HL-60 (cell line): ENCODE data around the gene SMIM36.

Source experiments
- CTCF ChIP-seq: IDR thresholded peaks from one replicate; pipeline ENCODE4 v1.5.1; 2011; ENCODE audit warnings: low read length, control low read depth, inconsistent platforms; ENCODE audit not compliant: insufficient read depth
- GABPA ChIP-seq: IDR thresholded peaks from 2 replicates; pipeline ENCODE4 v1.6.1; 2012; ENCODE audit warnings: low read depth
- POLR2AphosphoS5 ChIP-seq: IDR thresholded peaks from 2 replicates; pipeline ENCODE4 v1.6.1; 2012; ENCODE audit warnings: low read depth
- REST ChIP-seq: IDR thresholded peaks from 2 replicates; pipeline ENCODE4 v1.6.1; 2012; ENCODE audit warnings: low read depth; ENCODE audit not compliant: insufficient replicate concordance
- SPI1 ChIP-seq: IDR thresholded peaks from 2 replicates; pipeline ENCODE4 v1.6.1; 2012; ENCODE audit warnings: low read depth, mild to moderate bottlenecking, borderline replicate concordance

- TF ChIP-seq CTCF (no peak), POLR2AphosphoS5 (no peak), REST (no peak), GABPA (no peak), SPI1 (no peak)
Measured at GRCh38 chr17:55510986-55511721, at the start of gene SMIM36.
